Measurements from ENCODE around the gene EPN3. TPM values are rescaled to one million over a fixed set of nuclear protein-coding genes. Genes with fewer than 3 reads are reported as not detected.

EPN3 gene
- total RNA-seq, 1 donor from 2014 or later = not detected

- peak; percentile 26 to 64 for DNase-seq (ENCODE audit: low read depth in 2 of 2)
Measured at GRCh38 chr17:50565402-50566350, 33.1 kb downstream of the EPN3 start.

GRCh38 chr17:50566886-50567285 lies 34.4 kb downstream of the EPN3 start:
- DNase-seq (ENCODE audit: low read depth in 2 of 2) = no peak

GRCh38 chr17:50568659-50569058 lies 36.1 kb downstream of the EPN3 start:
- DNase-seq (ENCODE audit: low read depth in 2 of 2) = no peak

GRCh38 chr17:50569592-50569991 lies 37.1 kb downstream of the EPN3 start:
- DNase-seq (ENCODE audit: low read depth in 2 of 2) = no peak

GRCh38 chr17:50570032-50570431 lies 37.5 kb downstream of the EPN3 start:
- no peak for DNase-seq (ENCODE audit: low read depth in 2 of 2)

- no peak for DNase-seq (ENCODE audit: low read depth in 2 of 2)
Measured at GRCh38 chr17:50570528-50570927, 38.0 kb downstream of the EPN3 start.

GRCh38 chr17:50571681-50572080 lies 39.1 kb downstream of the EPN3 start:
- DNase-seq (ENCODE audit: low read depth in 2 of 2) = no peak

GRCh38 chr17:50572541-50572940 lies 40.0 kb downstream of the EPN3 start:
- no peak for DNase-seq (ENCODE audit: low read depth in 2 of 2)

- DNase-seq (ENCODE audit: low read depth in 2 of 2) = no peak
Measured at GRCh38 chr17:50573866-50574611, 41.5 kb downstream of the EPN3 start.

- no peak for DNase-seq (ENCODE audit: low read depth in 2 of 2)
Measured at GRCh38 chr17:50575581-50576210, 43.2 kb downstream of the EPN3 start.

- no peak for DNase-seq (ENCODE audit: low read depth in 2 of 2)
Measured at GRCh38 chr17:50576864-50577263, 44.3 kb downstream of the EPN3 start.

GRCh38 chr17:50577451-50577954 lies 45.0 kb downstream of the EPN3 start:
- DNase-seq (ENCODE audit: low read depth in 2 of 2) = no peak

- DNase-seq (ENCODE audit: low read depth in 2 of 2) = no peak
Measured at GRCh38 chr17:50578173-50578572, 45.6 kb downstream of the EPN3 start.

GRCh38 chr17:50579399-50579798 lies 46.9 kb downstream of the EPN3 start:
- no peak for DNase-seq (ENCODE audit: low read depth in 2 of 2)

GRCh38 chr17:50580646-50581045 lies 48.1 kb downstream of the EPN3 start:
- no peak for DNase-seq (ENCODE audit: low read depth in 2 of 2)

- DNase-seq (ENCODE audit: low read depth in 2 of 2) = no peak
Measured at GRCh38 chr17:50581316-50581715, 48.8 kb downstream of the EPN3 start.

GRCh38 chr17:50582741-50583140 lies 50.2 kb downstream of the EPN3 start:
- no peak for DNase-seq (ENCODE audit: low read depth in 2 of 2)

GRCh38 chr17:50583641-50584040 lies 51.1 kb downstream of the EPN3 start:
- no peak for DNase-seq (ENCODE audit: low read depth in 2 of 2)

- DNase-seq (ENCODE audit: low read depth in 2 of 2) = no peak
Measured at GRCh38 chr17:50584116-50584515, 51.6 kb downstream of the EPN3 start.

GRCh38 chr17:50584749-50585148 lies 52.2 kb downstream of the EPN3 start:
- DNase-seq (ENCODE audit: low read depth in 2 of 2) = no peak

- DNase-seq (ENCODE audit: low read depth in 2 of 2) = no peak
Measured at GRCh38 chr17:50585346-50585745, 52.8 kb downstream of the EPN3 start.

- DNase-seq (ENCODE audit: low read depth in 2 of 2) = no peak
Measured at GRCh38 chr17:50585891-50586290, 53.4 kb downstream of the EPN3 start.

All from lung microvascular endothelial cell (primary cell).